HG02678 (cell line): ENCODE results near the gene MMAB.

Experiments
- ATAC-seq: cut with Tn5 transposase; IDR thresholded peaks from one replicate; pipeline ENCODE4 v1.9.1; 2021; ENCODE audit warnings: mild to moderate bottlenecking, moderate library complexity; ENCODE audit not compliant: unreplicated experiment

The MMAB gene

DNA sequence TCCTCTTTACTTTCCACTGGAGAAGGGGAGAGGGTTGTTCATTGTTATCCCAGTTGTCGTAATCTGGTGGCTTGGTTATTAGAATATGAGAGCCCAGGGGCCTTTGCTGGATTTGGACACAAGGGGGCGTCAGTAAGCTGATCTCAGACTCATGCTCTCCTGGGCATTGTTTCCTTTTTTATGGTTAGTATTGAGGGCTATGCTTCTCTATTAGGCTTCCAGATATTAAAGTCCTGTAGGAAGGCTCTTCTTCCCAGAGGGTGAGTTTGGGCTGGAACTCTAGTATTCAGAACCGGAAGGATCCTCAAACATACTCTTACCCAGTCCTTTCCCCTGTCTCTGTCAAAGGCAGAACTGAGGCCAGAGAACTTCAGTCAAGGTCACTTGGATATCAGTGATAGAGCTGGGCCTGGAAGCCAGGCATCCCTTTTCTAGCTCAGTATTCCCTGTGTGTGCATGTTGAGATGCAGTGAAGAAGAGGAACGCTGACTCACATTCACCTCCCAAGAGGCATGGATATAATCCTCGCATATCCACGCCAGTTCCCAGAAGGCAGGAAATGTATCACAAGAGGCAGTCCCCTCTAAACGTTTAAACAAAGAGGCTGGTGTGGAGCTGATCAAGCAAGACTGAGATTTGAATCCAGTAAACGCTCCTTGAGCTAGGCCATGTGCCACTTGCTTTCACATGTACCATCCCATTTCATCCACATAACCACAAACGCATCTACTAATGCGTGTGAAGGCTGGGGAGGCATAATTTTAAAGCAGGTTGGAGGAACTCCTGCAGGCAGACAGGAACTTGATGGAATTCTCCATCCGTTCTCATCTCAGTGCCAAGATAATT is 54.3 kb downstream of the MMAB start:
- ATAC-seq, result no peak

DNA sequence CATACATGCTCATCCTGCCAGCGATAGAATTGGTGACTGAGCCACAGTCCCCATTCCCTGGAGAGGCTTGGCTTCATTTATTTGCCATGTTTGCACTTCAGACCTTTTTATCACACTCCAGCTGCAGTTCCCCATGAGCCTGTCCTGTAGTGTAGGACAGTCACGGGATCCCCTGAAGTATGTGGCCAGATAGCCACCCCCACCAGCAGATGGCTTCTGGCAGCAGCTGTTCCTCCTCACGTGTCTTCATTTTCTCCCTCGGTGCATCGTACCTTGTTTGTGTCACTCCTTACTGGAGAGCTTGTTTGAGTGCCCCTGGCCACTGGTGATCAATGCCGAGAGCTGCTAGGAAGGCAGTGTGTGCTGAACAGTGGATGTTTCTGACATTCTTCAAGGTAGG is 55.7 kb downstream of the MMAB start:
- no peak for ATAC-seq

DNA sequence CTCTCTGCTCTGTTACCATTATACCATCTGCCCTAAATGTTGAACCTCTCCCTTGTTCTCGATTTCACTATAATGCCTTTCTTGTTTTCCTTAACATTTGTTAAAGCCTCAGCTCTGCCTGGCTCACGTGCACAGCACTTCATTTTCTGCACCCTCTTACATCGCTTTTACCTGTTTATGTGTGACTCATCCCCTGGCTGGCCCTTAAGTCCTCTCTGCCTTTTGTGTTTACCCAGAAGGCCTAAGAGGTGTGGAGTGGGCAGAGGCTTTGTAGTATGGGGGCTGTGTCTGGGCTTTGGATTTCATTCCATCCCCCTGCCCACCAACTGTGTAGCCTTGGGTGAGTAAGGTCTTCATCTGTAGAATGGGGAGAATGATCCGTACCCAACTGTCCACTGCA is 59.3 kb downstream of the MMAB start:
- no peak for ATAC-seq

DNA sequence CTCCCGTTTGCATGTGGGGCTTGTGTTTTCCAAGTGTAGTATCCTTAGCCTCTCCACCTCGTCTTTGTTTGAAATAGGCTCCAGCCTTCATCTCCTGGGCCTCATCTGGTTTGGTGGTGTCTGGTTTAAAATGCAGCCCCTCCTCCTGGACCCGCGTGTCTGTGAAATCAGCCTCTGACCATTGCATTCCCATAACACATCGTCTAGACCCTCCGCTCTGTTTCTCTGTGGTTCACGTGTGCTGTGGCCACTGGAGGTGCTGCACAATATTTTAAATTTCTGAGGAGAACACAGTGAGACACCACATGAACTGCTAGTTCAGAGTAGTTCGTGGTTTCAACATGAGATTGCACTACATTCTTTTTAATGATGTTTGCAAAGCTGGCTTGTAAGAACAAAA is 60.3 kb downstream of the MMAB start:
- ATAC-seq, result no peak

DNA sequence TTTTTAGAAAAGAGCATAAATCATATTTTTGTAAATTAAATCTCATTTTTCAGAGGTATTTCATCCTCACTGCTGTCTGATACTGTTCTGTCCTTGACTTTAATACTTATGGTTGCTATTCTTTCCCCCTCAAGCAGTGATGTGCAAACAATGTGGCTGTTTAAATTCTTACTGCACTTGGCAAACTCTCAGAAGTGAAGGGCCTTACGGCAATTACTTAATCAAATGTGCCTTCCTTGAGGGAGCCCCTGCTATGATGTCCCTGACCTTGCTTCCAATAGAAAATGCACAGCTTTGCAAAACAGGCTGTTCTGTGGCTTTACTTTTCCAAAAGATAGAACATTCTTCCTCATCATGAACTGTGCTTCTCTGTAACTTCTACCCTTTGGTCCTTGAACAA is 60.7 kb downstream of the MMAB start:
- ATAC-seq, result no peak

DNA sequence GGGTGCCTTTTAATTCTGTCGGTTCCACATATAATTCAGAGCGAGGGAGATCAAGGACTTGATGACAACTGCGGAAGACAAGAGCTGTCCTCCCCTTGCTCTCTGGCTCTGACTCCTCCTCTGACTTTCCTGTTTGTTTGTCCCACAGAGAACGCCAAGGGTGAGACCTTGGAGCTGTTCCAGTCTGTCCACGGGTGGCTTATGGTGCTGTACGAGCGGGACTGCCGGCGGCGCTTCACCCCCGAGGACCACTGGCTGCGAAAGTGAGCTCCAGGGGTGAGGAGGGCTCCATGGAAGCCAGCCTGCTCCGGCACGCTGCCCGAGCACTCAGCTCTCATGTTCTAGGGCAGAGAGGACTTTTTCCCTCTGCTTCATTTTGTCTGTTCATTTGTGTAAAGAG is 63.1 kb downstream of the MMAB start:
- no peak for ATAC-seq

DNA sequence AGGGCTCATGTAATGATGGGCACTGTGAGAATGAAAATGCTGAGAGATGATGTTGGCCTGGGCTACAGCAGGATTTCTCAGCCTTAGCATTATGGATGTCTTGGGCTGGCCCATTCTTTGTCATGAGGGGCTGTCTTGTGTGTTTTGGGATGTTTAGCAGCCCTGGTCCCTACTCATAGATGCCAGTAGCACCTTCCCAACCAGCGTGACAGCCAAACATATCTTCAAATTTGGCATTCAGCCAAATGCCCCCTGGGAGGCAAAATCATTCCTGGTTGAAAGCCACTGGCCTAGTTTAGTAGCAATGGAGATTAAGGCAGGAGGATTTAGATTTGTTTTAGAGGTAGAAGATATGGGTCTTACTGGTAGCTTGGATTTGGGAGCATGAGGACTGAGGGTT is 69.2 kb downstream of the MMAB start:
- ATAC-seq, result no peak
